Kasumi-1 (cell line): ENCODE data around the gene KRTAP1-5.
"Not testable (repeated sequence)": the region's sequence is repeated elsewhere in the genome, so short reads cannot be mapped to it uniquely, and the experiment has no call there.

Source experiments
- DNase-seq, 2 experiments: peaks; one replicate each; lab custom pipeline; 2025; lab: John Stamatoyannopoulos, UW

KRTAP1-5 gene

DNA sequence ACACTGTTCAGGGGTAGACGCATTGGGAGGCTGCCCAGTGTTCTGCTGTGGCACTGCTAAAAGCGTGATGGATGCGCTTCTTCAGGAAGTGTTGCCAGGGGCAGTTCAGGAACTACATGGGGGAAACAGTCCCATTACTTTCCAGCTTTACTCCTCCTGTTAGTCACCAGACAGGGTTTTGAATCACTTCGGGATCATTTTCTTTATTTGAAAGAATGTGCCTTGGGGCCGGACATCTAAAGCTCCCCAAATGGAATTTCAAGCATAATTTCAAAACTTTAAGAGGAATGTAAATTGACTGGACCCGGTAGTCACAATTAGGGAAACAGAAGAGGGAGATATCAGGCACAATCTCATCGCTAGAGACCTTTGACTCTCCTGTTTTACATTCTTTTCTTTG is 21.4 kb upstream of the KRTAP1-5 start:
- no peak for DNase-seq

GRCh38 chr17:41046735-41047465 is 19.9 kb upstream of the KRTAP1-5 start, which contains the start of gene KRTAP2-1:
Gene KRTAP2-1, minus strand, starts transcription at chr17:41047316. Its CDS starts 49 bp downstream, at chr17:41047267.
- not testable (repeated sequence) for DNase-seq

DNA sequence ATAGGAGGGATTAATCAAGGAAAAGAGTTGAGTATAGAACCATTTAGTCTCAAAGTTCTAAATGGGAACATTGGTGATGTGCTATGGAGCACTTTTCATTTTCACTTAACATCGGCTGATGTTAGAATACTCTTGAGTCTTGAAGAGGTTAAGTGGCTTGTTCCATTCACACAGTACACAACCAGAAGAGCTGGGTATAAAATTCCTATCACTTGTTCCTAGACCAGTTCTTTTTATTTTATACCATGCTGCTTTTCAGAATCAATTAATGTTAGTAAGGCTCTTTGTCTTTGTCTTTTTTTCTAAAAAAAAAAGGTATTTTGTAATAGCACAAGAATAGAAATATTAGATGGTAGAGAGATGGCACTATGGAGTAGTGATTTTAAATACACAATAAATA is 15.9 kb upstream of the KRTAP1-5 start:
- DNase-seq, result no peak

- DNase-seq, result not testable (repeated sequence)
Measured at GRCh38 chr17:41040783-41041571, 14.0 kb upstream of the KRTAP1-5 start, which contains the start of gene KRTAP1-1. Gene KRTAP1-1, minus strand, starts transcription at chr17:41041450. Its CDS starts 53 bp downstream, at chr17:41041397.

DNA sequence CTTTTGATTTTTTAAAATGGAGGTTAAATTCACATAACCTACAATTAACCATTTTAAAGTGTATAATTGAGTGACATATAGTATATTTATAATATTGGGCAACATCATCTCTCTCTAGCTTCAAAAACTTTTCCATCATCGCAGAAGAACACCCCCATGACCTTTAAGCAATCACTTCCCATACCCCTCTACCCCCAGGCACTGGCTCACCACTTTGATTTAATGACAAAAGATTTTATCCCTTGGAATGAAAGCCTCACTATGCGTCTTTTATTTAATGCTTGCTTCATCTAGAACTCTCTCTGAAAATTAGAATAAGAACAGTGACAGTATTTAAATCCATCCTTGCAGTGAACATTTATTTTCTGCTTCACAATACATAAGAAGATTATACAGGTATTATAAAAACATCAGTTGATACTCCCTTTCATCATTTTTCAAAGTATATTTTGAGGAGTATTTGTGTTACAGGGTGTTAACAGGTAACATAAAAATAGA is 10.9 kb upstream of the KRTAP1-5 start:
- DNase-seq, result no peak

- not testable (repeated sequence) for DNase-seq
Measured at GRCh38 chr17:41034346-41034935, 7.4 kb upstream of the KRTAP1-5 start, which contains the start of gene KRTAP1-3. Gene KRTAP1-3, minus strand, starts transcription at chr17:41034874. Its CDS starts 53 bp downstream, at chr17:41034821.

GRCh38 chr17:41029633-41030245 is 2.7 kb upstream of the KRTAP1-5 start, which contains the start of gene KRTAP1-4:
Gene KRTAP1-4, minus strand, starts transcription at chr17:41030195. Its CDS starts 117 bp downstream, at chr17:41030078.
- DNase-seq, result no peak

DNA sequence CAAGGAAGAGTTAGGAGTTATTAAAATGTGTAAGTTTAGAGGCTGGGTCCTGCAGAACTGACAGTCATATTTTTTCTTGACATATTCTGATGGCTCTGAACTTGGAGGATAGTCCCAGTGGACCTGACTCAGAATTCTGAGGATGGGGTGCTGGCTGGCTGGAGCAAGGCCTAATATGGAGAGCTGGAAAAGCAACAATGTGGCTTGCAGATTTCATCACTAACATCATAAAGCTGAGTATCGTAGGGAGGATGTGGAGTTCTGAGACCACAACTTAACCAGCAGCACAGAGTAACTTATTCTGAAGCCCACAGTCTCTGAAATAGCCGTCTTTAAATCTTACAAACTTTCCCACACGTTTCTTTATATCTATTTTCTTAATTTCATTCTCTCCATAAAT is 2.3 kb downstream of the KRTAP1-5 start:
- DNase-seq, result no peak

DNA sequence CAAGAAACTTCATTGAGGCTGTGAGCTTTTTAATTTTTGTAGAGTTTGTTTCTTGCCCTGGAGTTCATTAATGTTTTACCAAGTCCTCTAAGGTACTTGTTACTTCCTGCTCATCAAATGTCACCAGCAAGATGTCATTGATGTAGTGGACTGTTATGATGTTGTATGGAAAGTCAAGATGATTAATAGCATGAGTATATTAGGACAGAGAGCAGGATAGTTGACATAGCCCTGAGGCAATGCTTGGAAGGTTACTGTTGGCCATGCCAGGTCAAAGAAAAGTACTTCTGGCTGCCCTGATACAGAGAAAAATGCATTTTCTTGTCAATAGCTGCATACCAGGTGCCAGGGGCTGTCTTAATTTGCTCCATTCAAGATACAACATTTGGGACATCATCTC is 6.7 kb downstream of the KRTAP1-5 start:
- DNase-seq, result no peak

- DNase-seq, result no peak
Measured at GRCh38 chr17:41019415-41019814, 7.6 kb downstream of the KRTAP1-5 start.

DNA sequence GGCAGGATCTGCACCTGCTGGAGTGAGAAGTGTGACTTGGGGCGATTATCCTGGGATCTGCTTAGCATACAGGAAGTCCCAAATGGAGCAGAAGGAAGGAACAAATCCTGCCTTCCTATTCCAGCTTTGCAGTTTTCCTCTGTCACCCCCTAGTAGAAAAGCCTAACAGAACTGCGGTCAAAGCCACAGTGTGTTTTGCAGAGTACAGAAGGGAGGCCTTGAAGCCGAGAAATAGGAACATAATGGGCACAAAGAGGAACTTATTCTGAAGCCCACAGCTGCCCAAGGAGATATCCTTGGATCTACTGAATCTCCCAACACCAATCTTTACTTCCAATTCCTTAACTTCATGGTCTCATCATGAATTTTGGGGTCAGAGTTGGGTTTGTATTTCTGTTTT is 8.5 kb downstream of the KRTAP1-5 start:
- no peak for DNase-seq

DNA sequence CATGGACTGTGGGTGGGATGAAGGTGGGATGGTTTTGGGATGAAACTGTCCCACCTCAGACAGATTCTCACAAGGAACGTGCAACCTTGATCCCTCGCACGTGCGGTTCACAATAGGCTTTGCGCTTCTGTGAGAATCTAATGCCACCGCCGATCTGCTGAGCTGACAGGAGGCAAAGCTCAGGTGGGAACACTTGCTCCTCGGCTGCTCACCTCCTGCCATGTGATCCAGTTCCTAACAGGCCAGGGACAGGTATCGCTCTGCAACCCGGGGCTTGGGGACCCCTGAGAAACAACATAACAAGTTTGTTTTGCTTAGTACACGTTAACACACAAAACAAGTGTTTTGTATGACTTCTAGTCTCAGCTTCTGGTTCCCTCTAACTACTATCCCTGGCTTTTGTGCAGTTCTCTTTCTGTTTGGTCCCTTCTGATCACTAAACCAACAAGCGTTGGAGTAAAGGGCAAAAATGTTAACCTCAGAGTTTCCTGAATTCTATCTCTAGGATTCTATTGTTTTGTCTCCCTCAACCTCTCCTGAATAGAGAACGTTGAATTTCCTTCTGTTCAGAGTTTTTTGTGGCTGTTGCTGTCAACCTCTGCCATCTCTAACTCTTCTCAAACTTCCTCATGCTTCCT is 10.3 kb downstream of the KRTAP1-5 start:
- no peak for DNase-seq

DNA sequence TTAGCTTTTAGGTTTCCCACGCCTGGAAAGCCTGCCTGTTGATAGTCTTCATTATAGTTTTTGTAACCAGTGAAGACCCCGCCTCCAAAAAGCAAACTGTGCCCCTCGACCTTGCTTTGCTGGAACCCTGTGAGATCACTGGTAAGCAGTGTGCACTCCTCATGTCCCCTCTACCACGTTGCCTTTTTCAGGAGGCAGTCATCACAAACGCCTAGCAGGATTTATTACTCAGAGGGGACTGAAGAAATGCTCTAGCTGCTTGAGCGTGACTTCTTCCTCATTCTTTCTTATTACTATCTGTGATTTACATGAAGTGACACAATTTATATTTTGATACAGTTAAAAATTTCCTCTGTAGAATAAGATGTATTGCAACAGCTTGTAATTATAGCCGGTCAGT is 11.6 kb downstream of the KRTAP1-5 start:
- no peak for DNase-seq

DNA sequence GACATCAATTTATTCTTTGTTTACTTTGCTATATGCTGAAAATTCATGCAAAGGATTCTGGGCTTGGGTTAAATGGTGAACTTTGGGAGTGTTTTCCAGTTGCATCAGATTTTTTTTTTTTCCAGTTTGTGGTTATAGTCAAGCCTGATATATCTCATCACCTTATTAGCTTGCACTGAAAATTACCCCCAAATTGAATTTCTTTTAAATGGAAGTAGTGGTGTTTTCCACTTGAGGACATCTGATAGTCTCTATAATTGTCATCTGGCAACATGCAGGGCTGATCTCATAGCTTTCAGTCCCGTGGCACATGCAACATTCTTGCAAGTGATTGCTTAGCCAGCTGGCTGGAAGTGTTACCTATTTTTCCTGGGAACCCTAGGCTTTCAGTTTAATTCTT is 13.4 kb downstream of the KRTAP1-5 start:
- DNase-seq, result no peak

GRCh38 chr17:41013181-41013580 is 13.8 kb downstream of the KRTAP1-5 start:
- no peak for DNase-seq

- no peak for DNase-seq
Measured at GRCh38 chr17:41012326-41013120, 14.5 kb downstream of the KRTAP1-5 start.

DNA sequence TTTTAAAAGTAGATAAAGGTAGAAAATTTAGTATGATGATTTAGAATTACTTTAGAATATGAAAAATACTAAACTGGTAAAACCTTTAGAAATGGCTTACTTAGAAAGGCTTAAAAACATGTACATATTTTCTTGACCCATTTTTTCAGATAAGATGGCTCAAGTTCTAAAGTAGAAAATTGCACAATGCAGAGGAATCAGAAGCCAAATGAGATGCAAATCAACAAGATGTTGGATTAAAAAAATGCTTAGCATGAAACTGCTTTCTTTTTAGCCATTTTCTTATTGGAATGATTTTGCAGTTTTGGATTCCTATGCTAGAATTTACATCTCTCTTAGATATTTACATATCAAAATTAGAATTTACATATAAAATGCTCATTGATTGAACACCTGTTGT is 16.6 kb downstream of the KRTAP1-5 start:
- DNase-seq, result no peak

- no peak for DNase-seq
Measured at GRCh38 chr17:41009936-41010335, 17.1 kb downstream of the KRTAP1-5 start.

- DNase-seq, result no peak
Measured at GRCh38 chr17:41009301-41009760, 17.7 kb downstream of the KRTAP1-5 start.

DNA sequence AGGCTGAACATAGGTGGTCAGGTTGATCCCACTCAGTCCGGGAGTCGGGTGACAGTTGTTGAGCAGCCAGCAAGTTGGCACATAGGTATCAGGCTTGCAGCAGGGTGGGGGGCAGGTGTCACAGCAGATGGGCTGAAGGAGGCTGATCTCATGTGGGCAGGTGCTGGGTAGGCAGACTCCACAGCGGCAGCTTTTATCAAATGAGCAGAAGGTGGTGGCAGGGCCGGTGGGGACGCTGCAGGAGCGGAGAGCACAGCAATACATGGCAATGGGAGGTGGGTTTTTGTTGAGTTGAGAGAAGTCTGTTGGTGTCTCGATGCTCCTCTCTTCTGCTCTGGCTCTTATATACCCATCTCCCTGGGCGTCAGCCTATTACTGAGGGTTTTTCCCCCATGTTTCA is 18.2 kb downstream of the KRTAP1-5 start, which contains the start of gene KRTAP3-1:
Gene KRTAP3-1 (minus strand): TSS at position 318 of the 400 bp plus-strand sequence. CDS start 54 bp downstream, at position 264.
- no peak for DNase-seq
